Measurements from ENCODE around the gene PACSIN2. TPM values are rescaled to one million over a fixed set of nuclear protein-coding genes. Genes with fewer than 3 reads are reported as not detected.
"Not testable (repeated sequence)": the region's sequence is repeated elsewhere in the genome, so short reads cannot be mapped to it uniquely, and the experiment has no call there.

PACSIN2 gene
- total RNA-seq, 1 donor, result 35.2 TPM

DNA sequence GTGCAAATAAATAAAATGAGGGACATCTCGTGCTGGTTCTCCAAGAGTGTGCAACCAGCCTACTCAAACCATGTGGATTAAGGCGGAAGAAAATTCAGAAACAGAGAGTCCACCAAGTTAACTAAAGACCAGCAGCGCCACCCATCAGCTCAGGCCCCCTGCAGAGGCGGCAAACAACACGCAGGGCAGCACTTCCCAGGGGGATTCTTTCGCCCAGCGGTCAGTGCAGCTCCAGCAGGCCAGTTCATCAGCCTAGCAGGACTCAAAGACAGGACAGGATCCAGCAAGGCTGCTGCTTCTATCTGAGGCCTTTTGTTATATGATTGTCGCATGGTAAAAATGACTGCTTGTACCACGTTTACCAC, 51.7 kb downstream of the PACSIN2 start:
- H3K4me3 ChIP-seq (ENCODE audit: low read depth, low read length), result no peak overlapping the region
- DNase-seq (ENCODE audit: low read depth), result no peak
- TF ChIP-seq, protein P1, sequence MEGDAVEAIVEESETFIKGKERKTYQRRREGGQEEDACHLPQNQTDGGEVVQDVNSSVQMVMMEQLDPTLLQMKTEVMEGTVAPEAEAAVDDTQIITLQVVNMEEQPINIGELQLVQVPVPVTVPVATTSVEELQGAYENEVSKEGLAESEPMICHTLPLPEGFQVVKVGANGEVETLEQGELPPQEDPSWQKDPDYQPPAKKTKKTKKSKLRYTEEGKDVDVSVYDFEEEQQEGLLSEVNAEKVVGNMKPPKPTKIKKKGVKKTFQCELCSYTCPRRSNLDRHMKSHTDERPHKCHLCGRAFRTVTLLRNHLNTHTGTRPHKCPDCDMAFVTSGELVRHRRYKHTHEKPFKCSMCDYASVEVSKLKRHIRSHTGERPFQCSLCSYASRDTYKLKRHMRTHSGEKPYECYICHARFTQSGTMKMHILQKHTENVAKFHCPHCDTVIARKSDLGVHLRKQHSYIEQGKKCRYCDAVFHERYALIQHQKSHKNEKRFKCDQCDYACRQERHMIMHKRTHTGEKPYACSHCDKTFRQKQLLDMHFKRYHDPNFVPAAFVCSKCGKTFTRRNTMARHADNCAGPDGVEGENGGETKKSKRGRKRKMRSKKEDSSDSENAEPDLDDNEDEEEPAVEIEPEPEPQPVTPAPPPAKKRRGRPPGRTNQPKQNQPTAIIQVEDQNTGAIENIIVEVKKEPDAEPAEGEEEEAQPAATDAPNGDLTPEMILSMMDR (IDR thresholded peaks at IDR 0.05; ENCODE audit: insufficient read depth, low read length), result no peak

DNA sequence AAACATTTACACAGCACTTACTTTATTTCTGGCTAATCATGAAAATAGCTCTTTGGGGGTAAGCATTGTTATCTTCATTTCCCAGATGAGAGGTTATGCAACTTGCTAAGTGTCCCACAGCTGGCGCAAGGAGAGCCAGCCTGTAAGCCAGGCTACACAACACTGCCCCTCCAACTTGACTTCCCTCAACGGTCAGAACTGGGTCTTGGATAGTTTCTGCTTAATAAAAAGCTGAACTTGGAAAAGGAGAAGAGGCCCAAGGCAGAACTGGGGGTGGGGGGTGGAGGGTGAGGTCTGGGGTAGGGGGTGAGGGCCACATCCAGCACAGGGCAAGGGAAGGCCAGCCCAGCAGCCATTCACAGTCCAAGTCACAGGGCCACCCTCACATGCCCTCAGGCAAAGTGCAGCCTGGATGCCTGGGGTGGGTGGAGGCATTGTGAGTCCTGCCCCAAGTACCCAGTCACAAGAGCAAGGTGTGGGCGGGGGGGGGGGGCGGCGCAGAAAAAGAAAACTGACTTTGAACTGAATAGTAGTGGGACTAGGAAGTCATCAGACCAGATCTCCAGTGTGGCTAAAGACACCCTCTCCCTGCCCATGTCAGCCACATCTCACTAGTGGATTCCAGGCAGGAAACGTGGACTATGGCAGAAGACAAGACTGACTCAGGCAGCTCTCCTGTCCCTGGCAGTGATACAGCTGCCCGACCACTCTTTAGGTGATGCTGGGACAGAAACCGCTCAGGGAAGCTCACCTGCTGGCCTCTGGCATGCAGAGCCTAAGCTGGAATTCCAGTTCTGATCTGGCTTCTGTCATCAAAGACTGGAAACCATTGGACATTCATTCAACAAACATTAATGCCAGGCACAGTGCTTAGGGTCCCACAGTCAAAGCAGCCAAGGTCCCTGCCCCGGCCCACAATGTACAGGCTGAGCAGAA, 52.4 kb downstream of the PACSIN2 start:
- TF ChIP-seq, protein P1 (IDR thresholded peaks at IDR 0.05; ENCODE audit: insufficient read depth, low read length), result no peak
- H3K4me3 ChIP-seq (ENCODE audit: low read depth, low read length), result no peak overlapping the region
- peak; percentile 59 for DNase-seq (ENCODE audit: low read depth)

DNA sequence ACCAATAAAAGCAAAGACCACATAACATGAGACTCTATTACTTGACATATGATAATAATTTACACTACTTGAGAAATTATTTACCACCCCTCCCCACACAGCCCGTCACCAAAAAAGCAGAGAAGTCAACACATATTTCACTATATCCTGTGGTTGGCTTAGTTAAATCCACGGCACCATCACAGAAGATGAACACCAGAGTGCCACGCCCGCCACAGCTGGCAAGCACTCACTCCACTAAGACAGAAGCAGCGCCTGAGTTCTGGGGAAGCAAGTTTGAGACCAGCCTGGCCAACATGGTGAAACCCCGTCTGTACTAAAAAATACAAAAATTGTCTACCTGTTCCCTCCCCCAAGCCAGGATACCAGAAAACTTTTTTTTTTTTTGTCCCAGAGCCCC, 53.1 kb downstream of the PACSIN2 start:
- no peak overlapping the region for H3K4me3 ChIP-seq (ENCODE audit: low read depth, low read length)
- TF ChIP-seq, protein P1 (IDR thresholded peaks at IDR 0.05; ENCODE audit: insufficient read depth, low read length), result no peak
- DNase-seq (ENCODE audit: low read depth), result no peak

DNA sequence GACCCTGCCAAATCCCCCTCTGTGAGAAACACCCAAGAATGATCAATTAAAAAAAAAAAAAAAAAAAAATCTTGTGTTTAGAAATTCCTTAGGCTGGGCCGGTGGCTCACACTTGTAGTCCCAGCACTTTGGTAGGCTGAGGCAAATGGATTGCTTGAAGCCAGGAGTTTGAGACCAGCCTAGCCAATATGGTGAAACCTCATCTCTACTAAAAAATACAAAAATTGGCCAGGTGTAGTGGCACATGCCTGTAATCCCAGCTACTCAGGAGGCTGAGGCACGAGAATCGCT, 53.6 kb downstream of the PACSIN2 start:
- not testable (repeated sequence) for DNase-seq (ENCODE audit: low read depth); H3K4me3 ChIP-seq (ENCODE audit: low read depth, low read length)

DNA sequence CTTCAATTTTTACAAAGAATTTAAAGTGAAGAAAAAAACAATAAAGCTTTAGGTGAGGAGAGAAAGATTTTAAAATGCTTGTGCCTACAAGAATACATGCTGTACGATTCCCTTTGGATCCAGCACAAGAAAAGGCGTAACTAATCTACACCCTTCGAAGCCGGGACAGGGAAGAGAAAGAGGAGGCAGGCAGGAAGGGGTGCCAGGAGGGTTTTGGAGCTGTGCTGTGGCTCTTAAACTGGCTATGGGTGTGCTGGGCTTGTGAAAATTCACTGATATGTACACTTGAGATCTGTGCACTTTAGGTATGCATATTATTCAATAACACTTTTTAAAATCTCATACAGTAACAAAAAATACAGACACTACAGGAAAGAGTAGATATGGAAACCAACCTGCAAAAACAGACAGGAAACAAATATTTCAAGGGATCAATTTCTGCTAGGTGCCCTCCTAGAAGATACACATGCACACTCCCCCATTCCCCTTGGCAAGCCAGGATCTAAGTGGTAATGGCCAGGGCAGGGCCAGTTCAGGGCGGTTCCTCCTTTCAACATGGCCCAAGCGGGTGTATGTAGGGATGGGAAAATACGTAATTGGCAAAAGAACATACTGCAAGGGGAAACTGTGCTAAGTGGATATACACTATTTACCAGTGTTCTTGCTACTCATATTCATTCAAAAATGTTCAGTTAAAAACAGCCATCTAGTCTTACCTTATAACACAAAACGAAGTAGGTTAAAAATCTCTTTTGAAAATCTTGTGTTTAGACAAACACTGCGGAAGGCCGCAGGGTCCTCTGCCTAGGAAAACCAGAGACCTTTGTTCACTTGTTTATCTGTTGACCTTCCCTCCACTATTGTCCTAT, 54.2 kb downstream of the PACSIN2 start:
- no peak overlapping the region for H3K4me3 ChIP-seq (ENCODE audit: low read depth, low read length)
- DNase-seq (ENCODE audit: low read depth), result no peak
- TF ChIP-seq, protein P1 (IDR thresholded peaks at IDR 0.05; ENCODE audit: insufficient read depth, low read length), result no peak

DNA sequence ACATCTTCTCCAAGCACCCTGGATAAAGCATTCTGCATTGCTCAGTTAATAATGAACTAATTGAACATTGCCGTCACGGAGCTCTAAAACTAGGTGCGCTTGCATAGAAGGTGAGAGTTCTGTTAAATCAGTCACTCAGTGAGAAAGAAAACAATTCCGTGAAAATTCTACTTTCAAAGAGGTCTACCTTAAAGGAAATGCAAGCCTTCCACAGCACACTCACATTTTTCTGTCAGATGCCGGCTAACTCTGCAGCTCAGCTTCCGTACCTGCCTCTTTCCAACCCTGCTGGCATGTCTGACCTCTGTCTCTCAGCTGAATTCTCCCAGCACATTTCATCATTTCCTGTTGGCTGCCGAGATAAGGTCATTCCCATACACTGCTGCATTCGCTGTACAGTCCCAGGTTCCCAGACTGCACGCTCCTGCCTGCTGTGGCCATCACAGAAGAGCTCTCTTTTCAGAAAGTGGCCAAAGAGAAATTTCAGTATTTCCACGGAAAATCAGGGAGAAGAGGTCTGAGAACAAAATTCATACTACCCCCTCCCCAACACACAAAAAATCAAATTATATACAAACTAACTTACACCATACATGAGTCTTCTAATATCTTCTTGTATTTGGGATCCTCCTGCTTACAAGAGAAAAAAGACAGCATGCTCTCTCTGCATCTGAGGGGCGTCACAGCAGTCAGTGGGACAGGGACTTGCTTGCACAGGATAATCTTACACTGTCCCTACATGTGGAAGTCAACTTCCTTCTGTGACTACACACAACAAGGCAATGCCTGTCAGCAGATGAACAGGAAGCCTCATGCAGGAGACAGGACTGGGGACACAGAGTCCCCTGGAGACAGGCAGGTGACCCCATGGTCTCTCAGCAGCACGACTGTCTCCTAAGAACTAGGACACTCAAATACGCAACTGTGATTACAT, 55.1 kb downstream of the PACSIN2 start:
- peak overlapping the region; percentile 27 for H3K4me3 ChIP-seq (ENCODE audit: low read depth, low read length)
- TF ChIP-seq, protein P1 (IDR thresholded peaks at IDR 0.05; ENCODE audit: insufficient read depth, low read length), result no peak
- DNase-seq (ENCODE audit: low read depth), result peak; percentile 91
